Measurements from ENCODE around the gene TFEB.

TFEB gene

DNA sequence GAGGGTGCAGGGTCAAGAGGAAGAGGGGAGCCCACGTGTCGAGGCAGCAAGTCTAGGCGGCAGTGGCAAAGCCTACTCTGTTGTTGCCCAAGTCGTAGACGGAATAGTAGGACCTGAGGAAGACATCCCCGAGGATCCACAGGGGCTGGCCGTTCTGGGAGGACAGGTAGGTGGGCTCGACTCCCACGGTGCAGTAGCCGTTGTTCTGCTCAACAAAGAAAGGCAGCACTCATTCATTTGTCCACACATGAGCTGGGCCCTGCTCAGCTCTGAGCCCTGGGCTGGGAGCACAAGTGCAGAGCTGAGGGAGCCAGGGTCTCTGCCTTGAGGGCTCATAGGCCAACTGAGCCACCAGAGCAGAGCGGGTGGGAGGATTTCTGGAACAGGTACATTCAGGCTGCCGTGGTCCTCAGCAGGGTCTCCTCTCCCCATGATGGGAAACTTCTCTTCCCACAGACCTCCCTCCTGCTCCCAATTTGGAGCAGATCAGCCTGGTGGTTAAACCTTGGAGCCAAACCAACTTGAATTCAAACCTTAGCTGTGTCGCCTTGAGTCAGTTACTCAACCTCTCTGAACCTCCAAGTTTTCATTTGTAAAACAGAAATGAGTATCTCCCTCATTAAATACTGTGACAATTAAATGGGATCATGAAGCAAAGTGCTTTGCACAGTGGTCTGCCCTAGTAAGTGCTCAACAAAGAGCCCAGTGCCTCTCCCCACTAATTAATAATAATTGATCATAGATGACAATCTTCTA, 1.6 kb upstream of the TFEB start:
- DNase-seq, result no peak

DNA sequence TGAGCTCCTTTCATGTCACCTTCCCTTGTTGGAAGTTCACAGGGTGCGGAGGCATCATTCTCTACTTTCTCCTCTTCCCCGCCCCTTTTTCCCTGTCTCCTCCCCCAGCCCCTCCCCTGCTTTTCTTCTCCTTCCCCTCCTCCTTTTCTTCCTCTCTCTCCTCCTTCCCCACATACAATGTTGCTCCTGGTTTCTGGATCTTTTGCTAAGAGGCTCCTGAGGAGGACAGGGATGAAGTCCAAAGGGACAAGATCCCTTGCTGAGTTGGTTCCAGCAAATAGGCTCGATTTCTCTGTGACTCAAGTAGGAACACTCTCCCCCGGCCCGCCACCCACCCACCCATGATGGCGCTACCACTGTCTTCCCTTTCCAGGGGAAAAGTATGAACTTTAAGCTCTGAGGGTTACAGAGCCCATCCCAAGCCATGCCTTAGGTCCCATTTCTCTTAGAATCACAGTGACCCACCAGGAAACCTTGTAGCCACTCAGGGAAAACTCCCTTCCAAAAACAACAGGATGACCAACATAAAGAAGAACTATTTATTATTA, 852 bp upstream of the TFEB start:
- no peak for DNase-seq

DNA sequence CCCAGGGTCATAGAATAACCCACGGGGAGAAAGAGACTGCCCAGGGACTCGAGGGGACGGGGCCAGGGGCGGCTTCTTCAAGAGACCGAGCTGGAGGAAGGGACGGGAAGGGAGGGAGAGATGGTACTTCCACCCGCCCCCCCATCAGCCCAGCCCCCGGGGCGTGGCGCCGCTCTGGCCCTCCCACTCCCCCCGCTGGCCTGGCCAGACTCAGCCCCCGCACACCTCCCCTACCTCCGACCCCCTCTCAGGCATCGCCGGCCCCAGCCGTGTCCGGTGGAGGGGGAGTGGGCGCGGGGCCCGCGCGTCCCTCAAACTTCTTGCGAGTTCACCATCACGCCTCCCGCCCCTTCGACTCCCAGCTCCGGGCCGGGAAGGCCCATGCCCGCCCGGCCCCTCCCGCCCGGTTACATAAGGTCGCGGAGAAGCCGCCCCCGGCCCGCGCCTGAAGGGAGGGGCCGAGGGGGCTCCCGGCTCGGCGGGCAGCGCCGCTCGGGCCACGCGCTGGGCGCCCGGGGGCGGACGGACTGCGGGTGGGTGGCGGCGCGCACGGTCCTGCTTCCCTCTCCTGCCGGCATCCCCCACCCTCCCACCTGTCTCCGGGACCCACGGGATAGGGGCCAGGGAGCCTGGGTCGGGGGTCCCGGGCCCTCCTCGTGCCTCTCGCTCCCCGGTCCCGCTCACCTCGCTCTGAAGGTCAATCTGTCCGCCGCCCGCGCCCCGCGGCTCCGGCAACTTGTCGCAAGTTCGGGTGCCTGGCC, 562 bp downstream of the TFEB start:
- DNase-seq, result peak; percentile 66

DNA sequence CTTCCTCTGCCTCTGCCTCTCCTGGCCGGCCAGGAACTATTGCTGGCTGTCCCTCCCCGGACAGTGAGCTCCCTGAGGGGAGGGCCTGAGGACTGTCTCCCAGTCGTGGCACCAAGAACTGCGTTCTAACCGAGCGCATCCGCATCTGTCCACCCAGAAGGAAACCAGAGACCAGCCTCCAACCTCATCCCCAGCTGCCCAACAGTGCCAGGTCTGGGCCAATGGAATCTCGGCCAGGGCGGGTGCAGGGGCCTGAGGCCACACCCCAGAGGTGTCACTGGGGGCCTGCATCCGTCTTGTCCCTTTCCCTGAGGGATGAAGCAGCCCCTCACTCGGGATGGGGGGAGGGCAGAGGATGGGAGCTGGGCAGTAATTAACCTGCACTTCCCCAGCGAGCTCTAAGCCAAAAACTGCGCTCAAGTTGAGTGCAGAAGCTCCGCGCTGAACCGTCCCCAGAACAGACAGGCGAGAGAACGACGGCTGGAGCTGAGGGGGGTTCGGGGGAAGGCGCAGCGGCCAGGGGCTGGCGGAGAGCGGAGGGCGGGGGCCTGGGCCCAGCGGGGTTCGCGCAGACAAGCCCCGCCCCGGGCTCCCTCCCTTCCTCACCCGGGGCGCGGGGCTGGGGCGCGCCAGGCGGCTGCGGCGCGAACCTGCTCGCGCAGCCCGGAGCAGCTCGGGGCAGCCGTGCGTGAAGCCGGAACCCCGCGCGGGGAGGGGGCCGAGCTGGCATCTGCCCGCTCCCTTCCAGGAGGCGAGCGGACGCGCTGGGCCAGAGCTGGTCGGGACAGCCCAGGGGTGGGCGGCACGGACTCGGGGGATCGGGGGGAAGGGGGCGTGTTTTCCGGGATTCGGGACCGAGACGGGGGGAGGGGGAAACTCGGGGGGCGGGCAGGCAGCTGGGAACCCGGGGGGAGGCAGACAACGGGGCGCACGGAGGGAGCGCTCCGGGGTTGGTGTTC, 1.4 kb downstream of the TFEB start:
- DNase-seq, result peak; percentile 65

DNA sequence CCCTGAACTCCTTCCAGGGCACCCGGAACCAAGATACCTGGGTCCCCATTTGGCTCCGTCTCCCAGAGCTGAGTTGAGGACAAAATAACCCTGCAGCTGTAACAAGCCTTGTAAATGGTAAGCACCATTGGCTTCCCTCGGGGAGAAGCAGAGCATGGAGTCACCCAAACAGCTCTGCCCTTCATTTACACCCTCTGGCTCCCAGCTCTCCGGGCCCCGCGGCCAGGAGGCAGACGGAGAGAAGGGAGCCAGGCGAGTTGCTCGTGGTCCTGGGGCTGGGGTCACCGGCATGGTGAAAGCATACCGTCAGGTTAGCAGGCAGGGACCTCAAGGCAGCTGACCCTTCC, 2.1 kb downstream of the TFEB start:
- no peak for DNase-seq

DNA sequence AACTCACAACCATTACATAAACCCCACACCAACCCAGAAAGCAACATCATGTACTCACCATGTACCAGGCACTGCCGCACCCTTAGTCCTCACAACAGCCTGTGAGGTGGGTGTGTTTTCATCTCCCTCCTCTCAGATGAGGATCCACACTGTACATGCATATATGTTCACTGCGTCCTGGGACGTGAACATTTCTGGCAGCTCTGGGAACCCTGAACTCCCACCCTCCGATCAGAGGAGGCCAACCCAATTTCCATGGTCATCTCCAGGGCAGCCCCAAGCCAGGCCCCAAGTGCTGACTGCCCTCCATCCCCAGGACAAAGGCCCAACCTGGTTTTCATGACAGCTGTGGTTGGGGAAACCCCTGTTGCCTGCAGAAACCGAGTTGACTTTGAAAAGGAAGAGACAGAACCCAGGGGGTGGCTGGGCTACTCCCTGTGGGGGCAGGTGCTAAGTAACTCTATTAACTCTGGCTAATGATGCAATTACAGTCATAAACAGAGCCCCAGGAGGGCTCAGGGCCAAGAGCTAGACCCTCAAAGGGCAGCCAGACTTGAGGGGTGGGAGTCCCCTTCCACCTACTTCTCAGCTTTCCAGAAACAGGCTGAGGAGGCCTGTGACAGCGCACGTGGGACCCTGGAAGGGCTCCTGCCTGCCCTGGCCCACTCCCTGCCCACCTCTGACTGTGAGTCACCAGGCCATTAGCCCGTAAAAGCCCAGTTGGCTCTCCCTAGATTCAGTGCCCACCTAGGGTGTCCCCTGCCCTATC, 2.6 kb downstream of the TFEB start:
- DNase-seq, result peak; percentile 53

DNA sequence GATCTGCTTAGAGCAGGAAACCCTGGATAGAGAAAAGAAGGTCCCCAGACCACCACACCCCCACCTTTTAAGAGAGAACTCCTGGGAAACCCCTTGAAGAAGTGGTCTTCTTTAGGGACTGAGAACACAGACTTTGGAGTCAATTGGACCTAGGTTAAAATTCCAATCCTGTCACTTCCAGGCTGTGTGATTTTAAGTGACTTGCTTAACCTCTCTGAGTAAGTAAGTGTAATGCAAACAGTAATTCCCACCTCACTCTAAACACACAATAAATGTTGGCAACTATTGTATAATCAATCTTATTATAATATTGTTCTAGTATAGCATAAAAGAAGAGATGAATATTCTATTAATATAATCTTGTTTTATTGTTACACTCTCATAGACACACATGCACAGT, 3.3 kb downstream of the TFEB start:
- no peak for DNase-seq

DNA sequence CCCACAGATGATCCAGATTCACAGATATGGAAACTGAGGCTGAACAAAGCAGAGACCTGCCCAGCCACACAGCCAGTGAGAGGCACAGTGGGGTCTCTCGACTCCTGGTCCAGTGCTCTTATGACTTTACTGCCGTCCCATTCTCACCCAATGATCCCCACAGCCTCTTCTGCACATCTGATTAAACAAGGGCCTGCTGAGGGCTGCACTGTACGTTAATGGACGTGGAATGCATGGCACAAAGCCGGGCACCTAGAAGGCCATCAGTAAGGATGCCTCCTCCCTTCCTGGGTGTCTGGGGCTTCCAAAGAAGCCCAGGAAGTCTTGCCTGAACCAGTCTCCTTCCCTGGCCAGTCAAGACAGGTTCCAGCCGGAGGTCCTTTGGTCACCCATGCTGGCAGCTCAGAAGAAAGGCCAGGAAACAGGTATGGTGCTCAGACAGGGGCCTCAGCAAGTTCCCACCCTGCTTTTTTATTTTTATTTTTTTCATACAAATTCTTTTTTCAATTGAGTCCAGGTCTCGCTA, 3.8 kb downstream of the TFEB start:
- no peak for DNase-seq

DNA sequence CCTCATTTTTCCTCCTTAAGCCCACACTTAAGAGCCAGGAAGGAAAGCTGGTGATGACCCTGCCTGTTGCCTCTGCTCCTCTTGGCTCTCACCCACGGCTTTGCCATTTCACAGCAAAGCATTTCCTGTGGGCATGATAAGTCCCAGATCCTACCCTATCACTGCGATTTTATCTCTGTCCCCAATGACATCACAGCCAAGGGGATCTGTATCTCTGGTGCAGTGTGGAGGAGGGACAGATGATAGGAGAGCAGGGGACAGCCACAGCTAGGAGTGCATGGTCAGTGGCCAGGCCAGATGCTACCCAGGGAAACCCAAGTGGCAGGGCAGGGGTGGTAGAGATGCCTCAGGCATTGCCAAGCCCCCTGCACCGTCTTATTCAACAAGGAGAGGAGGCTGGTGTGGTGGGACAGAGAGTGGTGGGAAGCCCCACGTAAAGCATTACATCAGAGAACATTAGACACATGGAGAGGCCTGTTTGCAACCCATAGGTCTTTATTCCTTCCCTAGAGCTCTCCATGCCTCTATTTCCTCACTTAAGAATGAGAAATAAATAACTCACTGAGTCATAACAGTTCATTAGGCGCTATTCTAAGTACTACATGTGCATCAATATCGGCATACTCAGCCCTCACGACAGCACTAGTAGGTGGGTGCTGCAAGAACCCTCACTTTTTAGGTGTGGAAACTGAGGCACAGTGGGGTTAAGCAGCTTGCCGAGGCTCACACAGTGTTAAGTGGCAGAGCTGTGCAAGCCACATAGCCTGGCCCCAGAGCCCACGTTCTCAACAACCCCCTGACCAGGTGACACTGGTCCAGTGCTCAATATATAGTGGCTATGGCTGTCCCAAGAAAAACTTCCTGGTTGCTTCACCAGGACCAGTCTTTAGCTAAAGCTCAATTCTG, 4.6 kb downstream of the TFEB start:
- DNase-seq, result no peak

DNA sequence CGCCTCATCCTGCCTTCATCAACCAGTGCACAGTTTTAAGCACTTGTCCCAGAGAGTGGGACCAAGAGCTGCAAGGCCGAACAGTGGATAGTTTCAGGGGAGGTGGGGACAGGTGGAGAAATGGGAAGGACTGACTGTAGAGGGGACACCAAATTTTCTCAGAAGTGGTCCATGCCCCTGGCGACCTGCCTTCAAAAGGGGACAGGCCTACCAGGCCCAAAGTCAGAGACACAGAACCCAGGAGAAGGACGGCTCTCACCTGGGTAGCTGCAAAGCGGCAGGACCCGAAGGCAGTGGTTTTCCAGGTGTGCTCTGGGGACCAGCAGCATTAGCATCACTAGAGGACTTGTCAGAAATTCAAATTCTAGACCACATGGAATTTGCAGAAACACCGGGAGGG, 5.8 kb downstream of the TFEB start:
- no peak for DNase-seq

DNA sequence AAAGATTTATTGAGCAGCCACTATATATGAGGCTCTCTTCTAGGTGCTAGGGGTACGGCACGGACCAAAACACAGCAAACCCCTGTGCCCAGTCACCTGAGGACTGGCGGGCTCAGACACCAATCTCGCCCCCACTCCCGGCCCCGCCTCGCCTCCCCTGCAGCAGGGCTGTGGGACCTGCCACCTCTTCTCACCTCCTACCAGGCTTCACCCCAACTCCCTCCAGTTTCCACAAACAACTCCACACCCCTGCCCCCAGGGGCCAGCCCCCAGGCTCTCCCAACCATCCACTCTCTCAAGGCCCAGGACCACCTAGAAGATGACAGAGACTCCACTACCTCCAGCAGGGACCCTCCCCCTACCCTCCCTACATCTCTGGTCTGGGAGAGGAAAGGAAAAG, 6.5 kb downstream of the TFEB start:
- DNase-seq, result no peak

DNA sequence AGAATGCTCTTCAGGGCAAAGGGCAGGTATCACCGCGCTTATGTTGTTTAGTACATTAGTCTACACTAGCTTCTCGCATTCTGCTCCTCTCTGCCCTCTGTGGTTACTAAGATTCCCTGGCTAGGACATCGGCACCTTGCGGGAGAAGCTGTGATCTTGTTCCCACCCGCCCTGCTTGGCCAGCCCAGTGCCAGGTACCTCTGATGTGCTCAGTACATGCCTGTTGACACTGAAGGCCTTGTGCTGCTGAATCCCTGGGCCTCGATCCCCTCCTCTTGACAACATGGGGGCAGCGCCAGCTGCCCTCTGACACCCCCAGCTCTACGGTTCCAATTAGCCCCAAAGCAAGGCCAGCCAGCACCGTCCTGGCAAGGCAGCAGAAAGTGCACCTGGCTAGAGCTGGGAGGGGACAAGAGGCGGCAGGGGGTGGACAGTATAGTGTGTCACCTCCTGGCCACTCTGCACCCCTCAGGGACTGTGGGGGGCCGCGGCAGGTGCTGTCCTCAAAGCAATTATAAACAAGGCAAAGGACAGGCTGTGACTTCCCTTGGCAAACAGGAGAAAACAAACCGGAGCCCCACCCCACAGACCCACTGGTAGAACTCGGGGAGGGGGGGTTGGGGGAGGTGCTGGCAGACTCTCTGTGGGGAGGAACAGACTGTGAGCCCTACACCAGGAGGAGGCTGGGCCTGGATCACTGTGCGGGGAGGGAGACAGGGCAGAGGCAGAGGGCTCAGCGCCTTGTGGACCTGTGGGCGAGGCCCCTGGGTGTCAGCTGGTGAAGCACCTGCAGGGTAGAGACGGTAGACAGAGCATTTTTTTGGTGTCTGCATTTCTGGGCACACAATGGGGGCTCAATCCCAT, 7.1 kb downstream of the TFEB start:
- no peak for DNase-seq

DNA sequence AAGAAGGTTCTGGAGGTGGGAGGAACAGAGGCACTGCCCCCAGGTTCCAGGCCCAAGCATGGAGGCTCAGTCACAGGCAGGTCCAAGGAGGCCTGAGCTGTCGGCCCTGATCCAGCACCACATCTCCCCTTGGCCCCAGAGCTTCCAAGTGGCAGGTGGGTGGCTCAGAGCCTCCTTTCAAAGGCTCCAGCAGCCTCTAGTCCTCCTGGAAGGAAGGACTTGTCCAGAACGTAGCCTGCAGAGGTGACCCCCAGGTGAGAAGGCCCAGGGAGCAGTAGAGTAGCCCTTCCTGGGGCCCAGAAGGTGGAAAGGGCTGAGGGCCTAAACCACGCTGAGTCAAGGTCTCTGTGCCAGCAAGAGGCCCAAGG, 7.7 kb downstream of the TFEB start:
- DNase-seq, result no peak

DNA sequence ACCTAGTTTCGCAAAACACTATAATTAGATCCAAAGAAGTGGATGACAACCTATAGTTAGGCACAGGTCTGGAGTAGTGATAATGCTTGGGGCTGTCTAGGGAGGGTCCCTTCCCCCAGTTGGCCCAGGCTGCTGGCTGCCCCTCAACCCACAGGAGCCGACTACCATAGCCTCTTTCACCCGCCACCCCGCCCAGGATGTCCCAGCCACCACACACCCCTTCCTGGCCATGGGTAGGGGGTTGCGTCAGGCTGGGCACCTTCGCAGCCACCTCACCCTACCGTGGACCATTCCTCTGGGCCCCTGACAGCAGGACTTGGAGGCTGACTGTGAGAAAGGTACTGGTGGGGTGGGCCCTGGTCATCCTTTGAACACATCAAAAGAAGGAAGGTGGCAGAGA, 8.5 kb downstream of the TFEB start:
- DNase-seq, result no peak

DNA sequence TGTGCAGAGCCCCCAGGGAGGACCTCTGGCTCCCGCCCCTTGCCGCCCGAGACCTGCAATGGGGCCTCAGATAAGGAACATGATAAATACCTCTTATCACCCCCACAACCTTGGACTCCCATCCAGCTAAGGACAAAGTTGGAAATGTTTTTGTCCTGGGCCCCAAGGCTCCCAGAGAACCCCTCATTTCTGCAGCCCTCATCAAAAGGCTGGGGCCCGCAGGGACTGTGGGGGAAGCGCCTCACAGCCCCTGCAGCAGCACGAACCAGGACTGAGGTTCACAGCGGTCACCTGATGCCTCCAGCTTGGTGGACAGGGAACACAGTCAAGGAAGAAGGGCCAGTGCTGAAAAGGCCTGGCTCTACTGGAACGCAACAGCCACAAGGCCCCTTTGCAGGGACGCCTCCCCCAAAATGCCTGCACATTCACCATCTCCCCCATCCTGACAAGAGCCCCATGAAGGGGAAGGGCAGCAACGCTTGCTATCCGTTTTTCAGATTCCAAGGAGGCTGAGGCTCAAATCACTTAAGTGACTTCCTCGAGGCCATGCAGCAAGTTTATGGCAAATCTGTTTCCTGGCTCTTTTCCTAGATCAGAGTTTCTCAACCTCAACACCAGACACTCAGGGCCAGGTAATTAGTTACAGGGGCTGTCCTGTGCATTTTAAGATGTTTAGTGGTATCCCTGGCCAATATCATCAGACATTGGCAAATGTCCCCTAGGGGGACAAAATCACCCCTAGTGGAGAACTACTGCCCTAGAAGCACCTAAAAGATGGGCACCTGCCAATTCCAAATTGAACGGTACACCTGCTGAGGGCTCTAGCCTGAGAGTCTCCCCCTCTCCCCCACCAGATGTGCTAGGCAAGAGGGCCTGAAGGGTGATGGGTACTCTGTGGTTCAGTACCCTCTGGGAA, 10.6 kb downstream of the TFEB start:
- DNase-seq, result no peak

DNA sequence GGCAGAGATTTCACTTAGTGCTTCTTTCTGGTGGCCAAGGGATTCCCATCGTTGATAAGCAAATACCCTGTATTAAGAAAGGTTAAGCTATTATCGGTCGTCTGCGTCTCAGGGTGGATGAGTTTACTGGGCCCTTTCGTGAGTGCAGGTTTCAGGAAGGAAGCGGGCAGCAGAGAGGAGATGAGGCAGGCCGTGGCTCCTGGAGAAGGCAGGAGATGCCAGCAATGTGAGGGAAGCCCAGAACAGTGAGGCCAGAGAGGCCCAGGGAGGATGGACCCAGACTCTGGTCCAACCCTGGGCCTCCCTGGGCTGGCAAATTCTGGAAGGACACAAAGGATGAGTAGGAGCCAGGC, 11.2 kb downstream of the TFEB start:
- DNase-seq, result no peak

DNA sequence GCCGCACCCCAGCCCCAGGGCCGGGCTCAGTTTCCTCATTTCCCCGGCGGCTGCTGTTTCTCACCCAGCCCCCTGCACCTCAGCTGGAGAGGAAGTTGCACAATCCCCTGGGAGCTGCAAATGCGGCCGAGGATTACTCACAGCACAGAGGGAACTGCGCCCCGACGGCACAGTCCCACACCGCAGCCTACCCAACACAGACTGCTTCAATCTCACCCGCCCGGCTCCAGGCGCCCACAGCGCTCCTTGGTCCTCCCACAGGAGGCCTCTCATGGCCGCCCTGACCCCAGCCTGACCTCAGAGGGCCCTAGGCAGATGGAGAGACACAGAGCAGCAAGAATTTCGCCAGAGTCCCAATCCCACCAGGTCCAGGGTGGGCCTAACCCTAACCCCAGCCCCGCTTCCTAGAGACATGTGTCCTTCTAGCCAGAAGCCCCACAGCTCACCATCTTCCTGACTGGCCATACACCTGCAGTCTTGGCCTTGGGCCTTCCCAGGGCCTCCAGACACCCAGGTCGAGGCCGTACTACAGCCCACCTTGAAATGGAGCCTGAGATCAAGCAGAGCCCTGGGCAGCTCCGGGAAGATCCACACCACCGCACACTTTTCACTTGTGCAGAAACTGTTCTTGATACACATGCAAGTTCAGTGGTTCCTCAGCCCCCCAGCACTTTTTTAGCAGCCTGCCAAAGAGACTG, 11.7 kb downstream of the TFEB start:
- DNase-seq, result no peak

DNA sequence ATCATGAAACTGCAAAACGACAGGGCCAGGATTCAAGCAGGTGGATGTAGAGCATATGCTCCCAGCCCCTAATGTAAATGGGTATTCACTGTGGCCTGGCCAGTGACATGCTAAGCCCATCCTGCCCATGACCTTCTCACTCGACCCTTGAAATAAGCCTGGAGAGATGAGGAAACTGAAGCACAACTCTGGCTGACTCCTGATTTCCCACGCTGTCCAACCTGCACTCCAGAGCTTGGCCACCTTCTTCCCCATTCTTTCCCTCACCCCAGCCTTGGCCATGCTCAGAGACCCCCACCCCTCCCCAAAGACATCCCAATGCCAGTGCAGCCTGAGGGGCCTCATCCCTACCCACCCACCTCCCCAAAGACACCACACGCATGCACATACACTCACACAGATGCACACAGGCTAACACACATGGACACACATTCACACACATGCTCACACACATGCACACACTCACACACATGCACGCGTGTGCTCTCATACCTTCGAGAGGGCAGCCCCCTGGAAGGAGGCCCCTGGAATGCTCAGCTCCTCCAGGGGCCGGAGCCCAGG, 12.4 kb downstream of the TFEB start:
- DNase-seq, result no peak

Data from stimulated activated CD4-positive, alpha-beta T cell treated with anti-CD3 and anti-CD28 coated beads, Interleukin-4, amount 100 ng/mL, for 1 hour (primary cell).